Stimulated activated CD4-positive, alpha-beta T cell treated with anti-CD3 and anti-CD28 coated beads, Interleukin-12 subunit alpha, Interleukin-12 subunit beta, amount 100 ng/mL, for 24 hours (primary cell): Measurements from ENCODE around the gene NELFE.
"Not testable (repeated sequence)": the region's sequence is repeated elsewhere in the genome, so short reads cannot be mapped to it uniquely, and the experiment has no call there.

ENCODE experiments used
- DNase-seq, 2 experiments: peaks; one replicate each; pipeline ENCODE4 v3.0.0-alpha.2; 2020; ENCODE audit warnings: low read depth in 2 of 2

The NELFE gene

DNA sequence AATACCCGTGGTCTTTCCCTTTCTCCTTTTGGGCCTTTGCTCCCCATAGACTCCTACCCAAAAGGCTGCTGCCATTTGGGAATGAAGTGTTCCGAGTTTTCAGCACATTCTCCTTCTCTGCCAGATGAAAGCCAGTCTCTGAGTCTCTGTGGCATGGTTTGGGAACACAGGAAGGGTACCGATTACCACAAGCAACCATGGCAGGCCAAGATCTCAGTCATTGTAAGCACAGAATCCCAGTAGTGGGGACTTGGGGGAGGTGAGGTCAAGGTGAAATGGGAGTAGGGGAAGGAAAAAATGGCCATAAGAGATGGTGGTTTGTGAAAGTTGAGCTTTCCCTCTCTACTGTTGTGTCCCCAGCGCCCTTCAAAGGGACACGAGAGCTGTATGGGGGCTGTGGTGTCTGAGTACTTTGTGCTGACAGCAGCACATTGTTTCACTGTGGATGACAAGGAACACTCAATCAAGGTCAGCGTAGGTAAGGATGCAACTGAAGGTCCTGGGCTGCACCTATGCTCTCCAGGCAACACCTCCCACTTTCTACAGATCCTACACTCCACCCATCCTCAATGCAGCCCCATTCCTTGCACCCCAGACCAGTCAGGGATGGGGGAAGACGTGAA lies 8.7 kb downstream of the NELFE start:
- no peak for DNase-seq

DNA sequence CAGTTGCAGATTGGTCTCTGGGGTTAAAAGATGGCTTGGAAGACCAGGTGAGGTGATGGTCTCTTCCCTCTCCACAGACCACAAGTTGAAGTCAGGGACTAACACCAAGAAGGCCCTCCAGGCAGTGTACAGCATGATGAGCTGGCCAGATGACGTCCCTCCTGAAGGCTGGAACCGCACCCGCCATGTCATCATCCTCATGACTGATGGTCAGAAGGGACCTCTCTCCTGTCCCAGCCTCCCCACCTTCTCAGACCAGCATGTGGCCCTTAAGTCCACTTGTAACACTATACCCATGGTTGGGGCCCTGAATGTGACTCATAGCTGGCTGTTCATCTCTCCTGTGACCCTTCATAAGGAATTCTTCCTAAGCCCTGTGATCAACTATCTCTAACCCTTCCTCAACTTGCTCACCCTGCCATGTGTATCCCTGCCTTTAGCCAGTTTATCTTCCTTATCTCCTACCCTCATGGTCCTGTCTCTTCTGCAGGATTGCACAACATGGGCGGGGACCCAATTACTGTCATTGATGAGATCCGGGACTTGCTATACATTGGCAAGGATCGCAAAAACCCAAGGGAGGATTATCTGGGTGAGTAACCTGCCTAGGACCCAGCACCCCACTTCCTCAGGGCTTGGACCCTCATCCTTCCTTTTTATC lies 9.9 kb downstream of the NELFE start:
- no peak for DNase-seq

DNA sequence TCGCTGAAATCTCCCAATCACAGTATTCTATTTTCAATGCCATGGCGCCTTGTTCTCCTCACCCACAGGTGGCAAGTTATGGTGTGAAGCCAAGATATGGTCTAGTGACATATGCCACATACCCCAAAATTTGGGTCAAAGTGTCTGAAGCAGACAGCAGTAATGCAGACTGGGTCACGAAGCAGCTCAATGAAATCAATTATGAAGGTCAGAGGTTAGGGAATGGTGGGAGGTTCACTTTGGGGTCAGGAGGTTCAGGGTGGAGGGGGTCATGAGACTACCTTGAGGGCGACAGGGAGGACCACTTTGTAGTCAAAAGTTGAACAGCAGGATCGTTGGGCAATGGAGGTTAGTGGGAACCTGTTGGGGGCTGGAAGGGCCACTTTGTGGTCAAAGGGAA lies 10.5 kb downstream of the NELFE start:
- no peak for DNase-seq

- DNase-seq: no peak
These were observed 10.9 kb downstream of the NELFE start for GRCh38 chr6:31947864-31948263.

- no peak for DNase-seq
These were observed 11.6 kb downstream of the NELFE start for GRCh38 chr6:31947070-31947675.

- DNase-seq: no peak
These were observed 12.3 kb downstream of the NELFE start for GRCh38 chr6:31946370-31946885.

- DNase-seq: no peak
These were observed 13.0 kb downstream of the NELFE start, which contains the start of gene CFB for GRCh38 chr6:31945507-31946369. CFB (plus strand) TSS chr6:31946095; CDS start chr6:31946222, 127 bp downstream.

GRCh38 chr6:31945154-31945506 lies 13.6 kb downstream of the NELFE start:
- no peak for DNase-seq

GRCh38 chr6:31943742-31944141 lies 15.0 kb downstream of the NELFE start:
- DNase-seq: no peak

GRCh38 chr6:31940256-31940664 lies 18.5 kb downstream of the NELFE start:
- no peak for DNase-seq

GRCh38 chr6:31935823-31936222 lies 22.9 kb downstream of the NELFE start:
- DNase-seq: no peak

- DNase-seq: no peak
These were observed 23.8 kb downstream of the NELFE start for GRCh38 chr6:31935021-31935420.

GRCh38 chr6:31933537-31933936 lies 25.2 kb downstream of the NELFE start:
- DNase-seq: no peak

GRCh38 chr6:31932137-31932536 lies 26.6 kb downstream of the NELFE start:
- DNase-seq: not testable (repeated sequence)

DNA sequence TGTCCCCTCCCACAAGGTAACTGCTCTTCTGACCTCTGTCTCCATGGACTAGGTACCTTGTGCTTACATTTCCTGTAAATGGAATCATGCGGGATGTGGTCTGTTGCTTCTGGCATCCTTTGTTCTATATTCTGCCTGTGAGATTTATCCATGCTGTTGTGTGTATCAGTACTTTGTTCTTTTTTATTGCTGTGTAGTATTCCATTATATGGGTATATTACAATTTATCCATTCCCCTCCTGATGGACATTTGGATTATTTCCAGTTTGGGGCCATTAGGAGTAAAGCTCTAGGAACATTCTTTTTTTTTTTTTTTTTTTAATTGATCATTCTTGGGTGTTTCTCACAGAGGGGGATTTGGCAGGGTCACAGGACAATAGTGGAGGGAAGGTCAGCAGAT lies 27.8 kb downstream of the NELFE start:
- no peak for DNase-seq

- no peak for DNase-seq
These were observed 30.2 kb downstream of the NELFE start for GRCh38 chr6:31928672-31928939.

- no peak for DNase-seq
These were observed 30.7 kb downstream of the NELFE start for GRCh38 chr6:31927863-31928671.

DNA sequence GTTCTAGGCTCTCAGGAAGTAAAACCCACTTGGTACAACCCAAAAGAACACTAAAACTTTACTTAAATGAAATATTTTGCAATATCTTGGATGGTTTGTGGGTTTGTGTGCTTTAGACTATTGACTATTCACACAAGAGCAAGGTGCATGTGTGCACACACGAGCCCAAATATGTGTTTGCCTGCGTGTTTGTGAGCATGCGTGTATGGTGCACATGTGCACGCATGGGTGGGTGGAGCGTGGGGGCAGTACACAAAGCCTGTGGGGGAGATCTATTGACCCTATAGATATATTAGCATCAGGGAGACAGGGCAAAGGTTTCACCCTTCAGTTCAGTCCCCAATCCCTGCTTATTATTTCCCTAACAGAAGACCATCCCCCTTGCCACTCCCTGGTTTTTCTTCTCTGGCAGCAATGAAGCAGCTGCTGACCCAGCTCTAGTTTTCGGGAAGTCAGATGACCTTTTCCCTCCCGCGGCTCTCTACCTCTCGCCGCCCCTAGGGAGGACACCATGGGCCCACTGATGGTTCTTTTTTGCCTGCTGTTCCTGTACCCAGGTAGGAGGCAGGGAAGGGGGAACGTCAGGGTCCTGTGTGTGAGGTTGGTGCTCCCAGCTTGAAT lies 31.4 kb downstream of the NELFE start, which contains the start of gene C2:
C2 (plus strand) TSS at position 476 of the 621 bp plus-strand sequence; CDS start at position 512, 36 bp downstream.
- no peak for DNase-seq

DNA sequence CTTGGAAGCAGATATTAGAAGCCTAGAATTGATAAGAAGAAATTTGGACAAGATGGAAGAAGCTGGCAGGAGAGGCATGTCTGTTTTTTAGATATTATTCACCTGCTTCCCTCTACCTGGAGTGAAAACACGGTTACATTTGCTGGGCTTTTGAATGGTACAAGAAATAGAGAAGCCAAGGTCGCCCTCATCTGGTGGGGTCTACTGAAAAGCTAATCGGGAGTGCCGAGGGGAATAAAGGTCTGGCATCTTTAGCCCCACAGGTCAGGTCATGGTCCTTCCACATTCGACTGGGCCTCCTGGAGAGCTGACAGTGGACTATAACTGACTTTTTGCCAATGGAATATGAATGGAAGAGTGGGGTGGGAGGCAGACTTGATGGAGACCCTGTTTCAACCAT lies 35.8 kb downstream of the NELFE start:
- no peak for DNase-seq

- DNase-seq: no peak
These were observed 38.0 kb downstream of the NELFE start for GRCh38 chr6:31920811-31921210.
